Transverse colon (tissue), 4 donors: ENCODE results near the gene CADPS2. TPM values are rescaled to one million over a fixed set of nuclear protein-coding genes. Genes with fewer than 3 reads are reported as not detected.

Source experiments
- DNase-seq: peaks from one replicate; pipeline ENCODE4 v3.0.0-alpha.2; 2019
- H3K27ac ChIP-seq, 4 donors: fragments of 200-600 bp; sonication (generic); 2 replicates each; pipeline ENCODE4 v1.5.1; 2016 to 2018; ENCODE audit warnings: inconsistent platforms in 4 of 4
- H3K27me3 ChIP-seq: fragments of 200-600 bp; sonication (generic); 2 replicates; pipeline ENCODE4 v1.5.1; 2017; ENCODE audit warnings: inconsistent platforms
- H3K36me3 ChIP-seq, 4 donors: fragments of 200-600 bp; sonication (generic); 2 replicates each; pipeline ENCODE4 v1.5.1; 2017 to 2019; ENCODE audit warnings: inconsistent platforms in 4 of 4
- H3K4me1 ChIP-seq, 4 donors: fragments of 200-600 bp; sonication (generic); 2 replicates each; pipeline ENCODE4 v1.5.1; 2017 to 2020; ENCODE audit warnings: inconsistent platforms in 4 of 4
- H3K4me3 ChIP-seq, 4 donors: fragments of 200-600 bp; sonication (generic); 1 replicate in 1 of 4; 2 replicates in 3 of 4; pipeline versions ENCODE4 v1.5.1 to v1.6.1; 2017 to 2019; ENCODE audit warnings: inconsistent platforms in 4 of 4
- H3K9me3 ChIP-seq, 2 donors: fragments of 200-600 bp; sonication (generic); 2 replicates each; pipeline ENCODE4 v1.5.1; 2017 to 2019; ENCODE audit warnings: inconsistent platforms in 2 of 2
- CTCF ChIP-seq, 5 experiments: fragments of 200-600 bp in 3 of 5; fragments of 450-650 bp in 2 of 5; sonication (generic) in 3 of 5; IDR thresholded peaks; 1 replicate in 2 of 5; 2 replicates in 3 of 5; pipeline ENCODE4 v1.5.1; 2016 to 2017; ENCODE audit warnings: antibody characterized with exemption in 5 of 5, inconsistent platforms in 3 of 5, mild to moderate bottlenecking in 2 of 5, moderate library complexity in 1 of 5
- EP300 ChIP-seq: sonication (generic); formaldehyde crosslinking; IDR thresholded peaks from one replicate; pipeline ENCODE4 v1.6.1; 2017; ENCODE audit warnings: antibody characterized with exemption, low read depth
- POLR2A ChIP-seq: fragments of 450-650 bp; IDR thresholded peaks from one replicate; pipeline ENCODE4 v1.6.1; 2016; ENCODE audit warnings: antibody characterized with exemption, mild to moderate bottlenecking, moderate library complexity
- POLR2AphosphoS5 ChIP-seq, 3 donors: sonication (generic); formaldehyde crosslinking; IDR thresholded peaks; one replicate each; pipeline ENCODE4 v1.6.1; 2016; ENCODE audit warnings: antibody characterized with exemption in 3 of 3
- WGBS, 2 donors: methylation state at CpG; one replicate each; pipeline ENCODE4 v1.1.5; 2018; ENCODE audit warnings: low coverage in 1 of 2; 5-methylcytosine and 5-hydroxymethylcytosine counted together
- in situ Hi-C, 4 donors: fragments of 200-750 bp; cut with MboI; loops; one replicate each; pipeline versions ENCODE4 v1.15.0 to v1.15.1; 2017; ENCODE audit warnings: low sequenced_read_pairs in 3 of 4, low pct_ligation_motif_present in 1 of 4, low pct_unique_long_range_greater_than_20kb in 1 of 4
- intact Hi-C: fragments of 100-400 bp; cut with DNase I; formaldehyde crosslinking; loops from one replicate; pipeline ENCODE4 v1.15.1; 2023; ENCODE audit warnings: low total_unique reads
- total RNA-seq, 4 donors: library from RNA; depleted of rRNA; stranded (reverse); fragments of >200 nt; gene quantifications; one replicate each; pipeline ENCODE4 v1.1.0, GENCODE V29; 2016

The CADPS2 gene
- total RNA-seq, 4 donors from 2014 or later, result 9.0 to 15.2 (median 12.6) TPM

- intact Hi-C loops (no loop called here), in situ Hi-C loops (no loop called here)
- TF ChIP-seq POLR2A, result no peak
- TF ChIP-seq POLR2AphosphoS5 (IDR thresholded peaks at IDR 0.05), result no peak
- TF ChIP-seq CTCF (IDR thresholded peaks at IDR 0.05), result no peak
- no peak for TF ChIP-seq EP300
- H3K36me3 ChIP-seq, result no peaks in the 10 kb centered on the region
- H3K27me3 ChIP-seq, result no peaks in the 10 kb centered on the region
- H3K9me3 ChIP-seq, result no peaks in the 10 kb centered on the region
- no peak overlapping the region for H3K27ac ChIP-seq
- H3K4me3 ChIP-seq, result no peak overlapping the region
- no peaks in the 10 kb centered on the region for H3K4me1 ChIP-seq
- no peak for DNase-seq
- WGBS, 2 donors, result 82 to 97% methylated on average over 3 of the region's 3 CpGs
Measured at GRCh38 chr7:122633472-122633871, 252.8 kb downstream of the CADPS2 start.

- in situ Hi-C loops, result no loop called here
- Histone ChIP-seq H3K36me3 (no peaks in the 10 kb centered on the region), H3K27me3 (no peaks in the 10 kb centered on the region), H3K27ac (no peak overlapping the region), H3K9me3 (no peaks in the 10 kb centered on the region), H3K4me1 (no peaks in the 10 kb centered on the region), H3K4me3 (no peak overlapping the region)
- DNase-seq, result no peak
- TF ChIP-seq CTCF (IDR thresholded peaks at IDR 0.05), result no peak
- TF ChIP-seq POLR2AphosphoS5 (IDR thresholded peaks at IDR 0.05), result no peak
- no peak for TF ChIP-seq POLR2A
- no peak for TF ChIP-seq EP300
- intact Hi-C loops, result no loop called here
Measured at GRCh38 chr7:122632238-122632637, 254.0 kb downstream of the CADPS2 start.

GRCh38 chr7:122629412-122629953 lies 256.8 kb downstream of the CADPS2 start:
- Histone ChIP-seq H3K4me3 (no peak overlapping the region), H3K4me1 (no peaks in the 10 kb centered on the region), H3K9me3 (no peaks in the 10 kb centered on the region), H3K27ac (no peak overlapping the region), H3K27me3 (no peaks in the 10 kb centered on the region), H3K36me3 (no peaks in the 10 kb centered on the region)
- intact Hi-C loops (no loop called here), in situ Hi-C loops (no loop called here)
- no peak for TF ChIP-seq POLR2A
- no peak for TF ChIP-seq EP300
- TF ChIP-seq POLR2AphosphoS5 (IDR thresholded peaks at IDR 0.05), result no peak
- TF ChIP-seq CTCF (IDR thresholded peaks at IDR 0.05), result no peak
- DNase-seq, result no peak

- H3K4me1 ChIP-seq, result no peaks in the 10 kb centered on the region
- TF ChIP-seq POLR2A (no peak), CTCF (IDR thresholded peaks at IDR 0.05) (no peak), POLR2AphosphoS5 (IDR thresholded peaks at IDR 0.05) (no peak), EP300 (no peak)
- in situ Hi-C loops (no loop called here), intact Hi-C loops (no loop called here)
- H3K4me3 ChIP-seq, result no peak overlapping the region
- DNase-seq, result no peak
- H3K36me3 ChIP-seq, result no peaks in the 10 kb centered on the region
- no peaks in the 10 kb centered on the region for H3K27me3 ChIP-seq
- 63 to 73% methylated on average over 5 of the region's 5 CpGs for WGBS, 2 donors
- no peak overlapping the region for H3K27ac ChIP-seq
- no peaks in the 10 kb centered on the region for H3K9me3 ChIP-seq
Measured at GRCh38 chr7:122628651-122629411, 257.4 kb downstream of the CADPS2 start.
